Psoas muscle (tissue), 8 donors: Measurements from ENCODE around the gene PARK7. TPM values are rescaled to one million over a fixed set of nuclear protein-coding genes. Genes with fewer than 3 reads are reported as not detected.
A peak's percentile ranks its signal among the peaks of the same experiment; 100 is the strongest.
"Not testable (repeated sequence)": the region's sequence is repeated elsewhere in the genome, so short reads cannot be mapped to it uniquely, and the experiment has no call there.

Experiments used
- ATAC-seq, 4 donors: fragments of 200-7000 bp; cut with Tn5 transposase; one replicate each; pipeline ENCODE4 v1.9.1; 2020; ENCODE audit warnings: moderate library complexity in 3 of 4, mild to moderate bottlenecking in 2 of 4
- DNase-seq, 2 donors: peaks; one replicate each; pipeline ENCODE4 v3.0.0-alpha.2; 2020
- H3K27ac ChIP-seq: fragments of 200-600 bp; one replicate; pipeline ENCODE4 v1.8.0; 2022
- H3K27me3 ChIP-seq, 3 donors: fragments of 200-600 bp in 1 of 3; one replicate each; pipeline versions ENCODE4 v1.6.1 to v1.8.0; 2013 to 2022; ENCODE audit warnings: low read length in 2 of 3, mild to moderate bottlenecking in 2 of 3, moderate library complexity in 1 of 3; ENCODE audit not compliant: insufficient read depth in 3 of 3
- H3K36me3 ChIP-seq, 2 donors: fragments of 200-600 bp in 1 of 2; one replicate each; pipeline versions ENCODE4 v1.6.1 to v1.8.0; 2013 to 2022; ENCODE audit warnings: low read depth in 1 of 2, mild to moderate bottlenecking in 1 of 2, moderate library complexity in 1 of 2; ENCODE audit not compliant: insufficient read depth in 1 of 2
- H3K4me1 ChIP-seq: fragments of 200-600 bp; one replicate; pipeline ENCODE4 v1.8.0; 2022
- H3K4me3 ChIP-seq: fragments of 200-600 bp; one replicate; pipeline ENCODE4 v1.8.0; 2022; ENCODE audit warnings: mild to moderate bottlenecking
- H3K9me3 ChIP-seq: fragments of 200-600 bp; one replicate; pipeline ENCODE4 v1.8.0; 2022
- CTCF ChIP-seq: fragments of 200-600 bp; IDR thresholded peaks from one replicate; pipeline ENCODE4 v1.8.0; 2022; ENCODE audit warnings: antibody characterized with exemption
- WGBS, 3 donors: extraction: QIAGEN DNeasy Blood & Tissue Kit; methylation state at CpG; one replicate each; pipeline versions ENCODE4 v1.1.6 to v1.1.7; 2013; 5-methylcytosine and 5-hydroxymethylcytosine counted together
- intact Hi-C, 2 donors: fragments of 100-400 bp; cut with DNase I; formaldehyde crosslinking; loops; one replicate each; pipeline versions ENCODE4 v1.11.0 to v1.14.2; 2022
- polyA plus RNA-seq, 3 donors: library from polyadenylated mRNA; stranded (reverse); fragments of 200-250 nt; gene quantifications; one replicate each; pipeline ENCODE4 v1.2.3, GENCODE V29; 2013
- total RNA-seq, 4 donors: library from RNA; stranded (reverse); fragmentation: NEBNext Ultra II Directional in 2 of 4; extraction: Animal tissue kit (Norgen Biotek cat#: 25700) in 2 of 4; gene quantifications; one replicate each; pipeline versions ENCODE4 v1.2.1 to v1.2.4, GENCODE V29; 2021 to 2023
- donor health status: healthy with polysubstance abuse.
- donor health status: DM: no; HTN: no; CAD: no; lungs with moderate emphysema.
- donor health status: Bipolar disorder and iron deficiency.
- donor health status: healthy.
- donor health status: DM: yes; HTN: yes; CAD: no.
- donor health status: DM: no; HTN: no; CAD: no.
- donor health status: DM: no; HTN: no; CAD: no.
- donor health status: DM: yes; HTN: yes; CAD: no.

The PARK7 gene
- total and polyA plus RNA-seq, 7 donors = 389 to 467 (median 430) TPM

GRCh38 chr1:7916501-7916830, 45.0 kb upstream of the PARK7 start:
- DNase-seq (no peak), ATAC-seq (peak in 2 of 4 donors; percentile 48 to 49)
- TF ChIP-seq CTCF = no peak
- no peaks in the 10 kb centered on the region for H3K4me1 ChIP-seq
- intact Hi-C loops = no loop called here
- H3K9me3 ChIP-seq = no peaks in the 10 kb centered on the region
- H3K4me3 ChIP-seq = no peak overlapping the region
- H3K27me3 ChIP-seq = no peaks in the 10 kb centered on the region
- no peak overlapping the region for H3K27ac ChIP-seq
- WGBS, 3 donors = 73 to 85% (median 77%) methylated on average over 2 of the region's 2 CpGs
- no peaks in the 10 kb centered on the region for H3K36me3 ChIP-seq

GRCh38 chr1:7917971-7918370, 43.5 kb upstream of the PARK7 start:
- WGBS, 3 donors = 85 to 89% (median 87%) methylated on average over 5 of the region's 5 CpGs
- intact Hi-C loops, H3K36me3 ChIP-seq, H3K27ac ChIP-seq, H3K4me1 ChIP-seq, DNase-seq, H3K4me3 ChIP-seq, H3K27me3 ChIP-seq, H3K9me3 ChIP-seq, ATAC-seq: not testable (repeated sequence)

- peaks cover 0 to 11% (median 3%) of the 10 kb centered on the region in 3 donors for H3K27me3 ChIP-seq
- H3K4me1 ChIP-seq = no peaks in the 10 kb centered on the region
- intact Hi-C loops = no loop called here
- DNase-seq (no peak), ATAC-seq (no peak)
- 78 to 81% (median 81%) methylated on average over 5 of the region's 5 CpGs for WGBS, 3 donors
- no peak overlapping the region for H3K27ac ChIP-seq
- H3K4me3 ChIP-seq = no peak overlapping the region
- H3K9me3 ChIP-seq = no peaks in the 10 kb centered on the region
- no peak for TF ChIP-seq CTCF
- no peaks in the 10 kb centered on the region for H3K36me3 ChIP-seq
Measured at GRCh38 chr1:7919880-7920279, 41.6 kb upstream of the PARK7 start.

- ATAC-seq = no peak
- Histone ChIP-seq H3K4me1 (no peaks in the 10 kb centered on the region), H3K4me3 (no peak overlapping the region), H3K9me3 (no peaks in the 10 kb centered on the region), H3K36me3 (no peaks in the 10 kb centered on the region), H3K27ac (no peak overlapping the region), H3K27me3 (peaks cover 0 to 22% (median 3%) of the 10 kb centered on the region in 3 donors)
- TF ChIP-seq CTCF = no peak
- DNase-seq = no peak
- intact Hi-C loops = no loop called here
- 52 to 58% (median 52%) methylated on average over 7 of the region's 7 CpGs for WGBS, 3 donors
Measured at GRCh38 chr1:7921796-7922195, 39.7 kb upstream of the PARK7 start.

GRCh38 chr1:7922301-7922700, 39.2 kb upstream of the PARK7 start:
- TF ChIP-seq CTCF = no peak
- Histone ChIP-seq H3K27ac (no peak overlapping the region), H3K4me3 (no peak overlapping the region), H3K36me3 (no peaks in the 10 kb centered on the region), H3K27me3 (peaks cover 0 to 27% (median 3%) of the 10 kb centered on the region in 3 donors), H3K4me1 (no peaks in the 10 kb centered on the region), H3K9me3 (no peaks in the 10 kb centered on the region)
- WGBS, 3 donors = 50 to 61% (median 54%) methylated on average over 6 of the region's 6 CpGs
- intact Hi-C loops = no loop called here
- ATAC-seq (no peak), DNase-seq (no peak)

- 44 to 56% (median 48%) methylated on average over 8 of the region's 8 CpGs for WGBS, 3 donors
- ATAC-seq, H3K9me3 ChIP-seq, H3K4me1 ChIP-seq, H3K36me3 ChIP-seq, intact Hi-C loops, H3K4me3 ChIP-seq, DNase-seq, H3K27ac ChIP-seq: not testable (repeated sequence)
- H3K27me3 ChIP-seq = peaks cover 0 to 45% (median 3%) of the 10 kb centered on the region in 3 donors
Measured at GRCh38 chr1:7927061-7927460, 34.5 kb upstream of the PARK7 start.
